Spleen (tissue), 7 donors: Measurements from ENCODE around the gene DYNLL1.

Experiments used
- CTCF ChIP-seq, 11 experiments: fragments of 200-600 bp in 7 of 11; fragments of 450-650 bp in 4 of 11; sonication (generic) in 4 of 11; IDR thresholded peaks in 8 of 11; conservative IDR thresholded peaks in 3 of 11; 1 replicate in 7 of 11; 2 replicates in 4 of 11; pipeline versions ENCODE4 v1.4.0 to v1.8.0; 2016 to 2021; ENCODE audit warnings: antibody characterized with exemption in 11 of 11, inconsistent platforms in 4 of 11, mild to moderate bottlenecking in 1 of 11
- POLR2A ChIP-seq, 3 donors: fragments of 450-650 bp; IDR thresholded peaks; one replicate each; pipeline ENCODE4 v1.5.1; 2017; ENCODE audit warnings: antibody characterized with exemption in 3 of 3, mild to moderate bottlenecking in 1 of 3
- POLR2AphosphoS5 ChIP-seq, 3 donors: sonication (generic); formaldehyde crosslinking; IDR thresholded peaks; one replicate each; pipeline ENCODE4 v1.5.1; 2017; ENCODE audit warnings: antibody characterized with exemption in 3 of 3
- donor health status: DM: no; HTN: no; CAD: no; lungs with moderate emphysema.
- donor health status: DM: no; HTN: no; CAD: no.
- donor health status: DM: no; HTN: no; CAD: no.

DNA sequence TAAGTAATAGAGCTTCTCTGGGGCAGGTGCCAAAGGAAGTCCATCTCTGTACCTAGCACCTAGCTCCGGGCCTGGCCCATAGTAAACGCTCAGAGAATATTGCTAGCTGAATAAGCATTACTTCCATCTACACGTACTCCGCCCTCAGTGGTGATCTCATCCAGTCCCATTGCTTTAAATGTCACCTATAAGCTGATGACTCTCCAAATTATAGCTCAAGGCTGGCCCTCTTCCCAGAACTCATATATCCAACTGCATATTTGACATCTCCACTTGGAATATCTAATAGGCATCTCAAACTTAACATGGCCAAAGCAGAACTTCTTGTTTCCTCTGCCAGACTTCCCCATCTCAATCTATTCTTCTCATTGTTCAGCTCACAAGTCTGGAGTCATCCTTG is 6.9 kb upstream of the DYNLL1 start:
- TF ChIP-seq CTCF (IDR thresholded peaks at IDR 0.05 in 8 of 11, conservative IDR thresholded peaks at IDR 0.05 in 3 of 11) (no peak), POLR2A (IDR thresholded peaks at IDR 0.05) (no peak), POLR2AphosphoS5 (IDR thresholded peaks at IDR 0.05) (no peak)
